Endothelial cell of umbilical vein (primary cell): ENCODE data around the gene ZC4H2. TPM values are rescaled to one million over a fixed set of nuclear protein-coding genes. Genes with fewer than 3 reads are reported as not detected.

Experiments used
- BruUV-seq: library from RNA; stranded (reverse); fragments of 400-500 nt; replicated peaks from 2 replicates; lab custom pipeline; 2021; lab: Mats Ljungman, UMichigan
- CTCF ChIA-PET: fragments of 300-600, 350-600 bp; sonication (Branson Sonifier 250); formaldehyde crosslinking; loops from one replicate; lab custom pipeline; 2021; ENCODE audit warnings: antibody characterized with exemption, inconsistent platforms; lab: Charles Lee
- POLR2A ChIA-PET: fragments of 300-600, 350-600 bp; sonication (Branson Sonifier 250); formaldehyde crosslinking; loops from one replicate; lab custom pipeline; 2021; ENCODE audit warnings: antibody characterized with exemption, inconsistent platforms; lab: Charles Lee
- DNase-seq: peaks from one replicate; pipeline ENCODE4 v3.0.0-alpha.2; 2011; ENCODE audit warnings: low read depth, low spot score
- FAIRE-seq: peaks from 2 replicates; lab custom pipeline; 2011; peaks lifted over from hg19 to GRCh38; lab: Jason Lieb, UNC
- H2AFZ ChIP-seq: 2 replicates; pipeline ENCODE4 v1.6.0; 2012; ENCODE audit warnings: low read depth, low read length, control low read depth, inconsistent platforms
- H3K27ac ChIP-seq: 2 replicates; pipeline ENCODE4 v1.5.1; 2011; ENCODE audit warnings: low read depth, mild to moderate bottlenecking, control low read depth, low read length, moderate library complexity; ENCODE audit not compliant: insufficient read depth
- H3K27me3 ChIP-seq, 2 experiments: 2 replicates each; pipeline versions ENCODE4 v1.6.0 to v1.6.1; 2011; ENCODE audit warnings: low read length in 2 of 2, mixed read lengths in 1 of 2; ENCODE audit not compliant: control insufficient read depth in 2 of 2, insufficient read depth in 2 of 2
- H3K36me3 ChIP-seq, 2 experiments: 2 replicates in 1 of 2; 3 replicates in 1 of 2; pipeline ENCODE4 v1.5.1; 2011; ENCODE audit warnings: low read length in 2 of 2, mild to moderate bottlenecking in 1 of 2, moderate library complexity in 1 of 2; ENCODE audit not compliant: control insufficient read depth in 2 of 2, insufficient read depth in 2 of 2; ENCODE audit errors: extremely low read depth in 1 of 2
- H3K4me1 ChIP-seq: 3 replicates; pipeline ENCODE4 v1.5.1; 2011; ENCODE audit warnings: mild to moderate bottlenecking, low read length; ENCODE audit not compliant: control insufficient read depth, insufficient read depth; ENCODE audit errors: extremely low read depth
- H3K4me2 ChIP-seq: 2 replicates; pipeline ENCODE4 v1.6.1; 2011; ENCODE audit warnings: low read length, control low read depth, mixed read lengths; ENCODE audit not compliant: insufficient read depth
- H3K4me3 ChIP-seq, 3 experiments: fragments of 200-600 bp in 1 of 3; sonication (generic), shearing (Covaris generic) in 1 of 3; replicated peaks in 1 of 3; 2 replicates each; pipeline ENCODE4 v1.5.1; 2011 to 2016; ENCODE audit warnings: control low read depth in 3 of 3, low read length in 3 of 3, mild to moderate bottlenecking in 2 of 3, inconsistent platforms in 1 of 3, low read depth in 1 of 3, moderate library complexity in 1 of 3; ENCODE audit not compliant: insufficient read depth in 1 of 3
- H3K79me2 ChIP-seq: 2 replicates; pipeline ENCODE4 v1.6.0; 2012; ENCODE audit warnings: low read length, inconsistent platforms; ENCODE audit not compliant: control insufficient read depth, insufficient read depth
- H3K9ac ChIP-seq: replicated peaks from 2 replicates; pipeline ENCODE3; 2011; ENCODE audit warnings: low read length, control low read depth; ENCODE audit not compliant: insufficient read depth; ENCODE audit errors: extremely low read depth
- H3K9me1 ChIP-seq: replicated peaks from 3 replicates; pipeline ENCODE4 v1.6.0; 2011; ENCODE audit warnings: mild to moderate bottlenecking, low read length; ENCODE audit not compliant: control insufficient read depth, insufficient read depth; ENCODE audit errors: extremely low read depth
- H3K9me3 ChIP-seq: replicated peaks from 2 replicates; pipeline ENCODE4 v1.5.1; 2012; ENCODE audit warnings: low read length, inconsistent platforms; ENCODE audit not compliant: control insufficient read depth, insufficient read depth
- H4K20me1 ChIP-seq: replicated peaks from 2 replicates; pipeline ENCODE3; 2011; ENCODE audit warnings: mild to moderate bottlenecking, low read length; ENCODE audit not compliant: control insufficient read depth, insufficient read depth; ENCODE audit errors: extremely low read depth
- CTCF ChIP-seq, 2 donors: IDR thresholded peaks; 1 replicate in 1 of 2; 2 replicates in 1 of 2; pipeline ENCODE4 v1.5.1; 2011; ENCODE audit warnings: low read length in 2 of 2, mild to moderate bottlenecking in 2 of 2, moderate library complexity in 2 of 2, control low read depth in 1 of 2, inconsistent platforms in 1 of 2, low read depth in 1 of 2; ENCODE audit not compliant: insufficient read depth in 1 of 2; ENCODE audit errors: extremely low read depth in 1 of 2
- EZH2 ChIP-seq: IDR thresholded peaks from 2 replicates; pipeline ENCODE4 v1.6.1; 2012; ENCODE audit warnings: borderline replicate concordance, low read depth, mild to moderate bottlenecking, moderate library complexity, low read length, inconsistent platforms; ENCODE audit not compliant: severe bottlenecking
- FOS ChIP-seq: IDR thresholded peaks from 2 replicates; pipeline ENCODE4 v1.6.1; 2011; ENCODE audit warnings: mild to moderate bottlenecking, low read length, moderate library complexity, borderline replicate concordance; ENCODE audit not compliant: insufficient read depth
- GATA2 ChIP-seq: IDR thresholded peaks from 2 replicates; pipeline ENCODE4 v1.7.0; 2011; ENCODE audit warnings: low read depth, mild to moderate bottlenecking, moderate library complexity, mixed read lengths, low read length; ENCODE audit not compliant: insufficient read length, insufficient read depth
- JUN ChIP-seq: IDR thresholded peaks from 2 replicates; pipeline ENCODE4 v1.6.1; 2011; ENCODE audit warnings: borderline replicate concordance, low read depth; ENCODE audit not compliant: insufficient read length, insufficient read depth
- MAX ChIP-seq: IDR thresholded peaks from 2 replicates; pipeline ENCODE4 v1.6.1; 2011; ENCODE audit not compliant: insufficient read depth, insufficient read length
- MYC ChIP-seq: IDR thresholded peaks from one replicate; pipeline ENCODE4 v1.6.1; 2011; ENCODE audit warnings: mild to moderate bottlenecking, low read depth, low read length
- POLR2A ChIP-seq: IDR thresholded peaks from 2 replicates; pipeline ENCODE4 v1.6.1; 2012; ENCODE audit warnings: low read depth, mild to moderate bottlenecking, control low read depth, low read length
- POLR2AphosphoS5 ChIP-seq: IDR thresholded peaks from 2 replicates; pipeline ENCODE4 v1.6.1; 2012; ENCODE audit warnings: low read depth, mild to moderate bottlenecking, control low read depth, low read length, moderate library complexity; ENCODE audit not compliant: insufficient read depth
- dilution Hi-C: fragments of 300-500 bp; cut with MboI; formaldehyde crosslinking; loops from one replicate; pipeline ENCODE4 v1.15.0; 2019; ENCODE audit warnings: low sequenced_read_pairs; ENCODE audit not compliant: extremely low pct_ligation_motif_present
- intact Hi-C: fragments of 100-400 bp; cut with micrococcal nuclease; formaldehyde crosslinking; loops from one replicate; pipeline ENCODE4 v1.10.0; 2022
- polyA plus RNA-seq, 4 experiments: library from polyadenylated mRNA; depleted of rRNA in 3 of 4; stranded (reverse) in 3 of 4; unstranded in 1 of 4; fragments of >200 nt; gene quantifications; 2 replicates each; pipeline versions ENCODE4 v1.2.1 to v1.2.3, GENCODE V29; 2011 to 2012; ENCODE audit warnings: missing spikeins in 1 of 4
- total RNA-seq: library from RNA; stranded (reverse); gene quantifications from 2 replicates; pipeline ENCODE4 v1.2.3, GENCODE V29; 2021

The ZC4H2 gene
- total and polyA plus RNA-seq, 2 donors (not counting 3 experiments of a cell fraction or from before 2014, with no cell fraction given), result 12.8 TPM

GRCh38 chrX:64908121-64908520 is 68.1 kb downstream of the ZC4H2 start:
- Histone ChIP-seq H3K9me3 (no peaks in the 10 kb centered on the region), H3K4me2 (no peak overlapping the region), H4K20me1 (no peaks in the 10 kb centered on the region), H3K79me2 (no peaks in the 10 kb centered on the region), H3K36me3 (no peaks in the 10 kb centered on the region), H3K27me3 (no peaks in the 10 kb centered on the region), H3K4me1 (no peaks in the 10 kb centered on the region), H3K27ac (no peak overlapping the region), H3K4me3 (no peak overlapping the region), H3K9me1 (no peaks in the 10 kb centered on the region), H2AFZ (no peak overlapping the region), H3K9ac (no peak overlapping the region)
- no peak for DNase-seq
- intact Hi-C loops, result no loop called here
- no TSS peak for BruUV-seq
- ChIA-PET CTCF (no interaction called here), POLR2A (no interaction called here)
- no peak for FAIRE-seq
- TF ChIP-seq FOS, result no peak
- no peak for TF ChIP-seq POLR2AphosphoS5
- no peak for TF ChIP-seq CTCF (IDR thresholded peaks at IDR 0.05; ENCODE audit: extremely low read depth in 1 of 2, insufficient read depth in 1 of 2, low read depth in 1 of 2, low read length in 2 of 2)
- no peak for TF ChIP-seq MAX
- TF ChIP-seq GATA2, result no peak
- no peak for TF ChIP-seq MYC
- no peak for TF ChIP-seq EZH2
- no peak for TF ChIP-seq JUN
- TF ChIP-seq POLR2A, result no peak
- dilution Hi-C loops, result no loop called here
